CD4-positive, alpha-beta T cell treated with Interleukin-17A for 4 hours (primary cell): ENCODE results near the gene IL17RA.
A peak's percentile ranks its signal among the peaks of the same experiment; 100 is the strongest.
"Not testable (repeated sequence)": the region's sequence is repeated elsewhere in the genome, so short reads cannot be mapped to it uniquely, and the experiment has no call there.

Source experiments
- DNase-seq: peaks from one replicate; pipeline ENCODE4 v3.0.0-alpha.2; 2020; ENCODE audit warnings: mixed read lengths

The IL17RA gene, protein sequence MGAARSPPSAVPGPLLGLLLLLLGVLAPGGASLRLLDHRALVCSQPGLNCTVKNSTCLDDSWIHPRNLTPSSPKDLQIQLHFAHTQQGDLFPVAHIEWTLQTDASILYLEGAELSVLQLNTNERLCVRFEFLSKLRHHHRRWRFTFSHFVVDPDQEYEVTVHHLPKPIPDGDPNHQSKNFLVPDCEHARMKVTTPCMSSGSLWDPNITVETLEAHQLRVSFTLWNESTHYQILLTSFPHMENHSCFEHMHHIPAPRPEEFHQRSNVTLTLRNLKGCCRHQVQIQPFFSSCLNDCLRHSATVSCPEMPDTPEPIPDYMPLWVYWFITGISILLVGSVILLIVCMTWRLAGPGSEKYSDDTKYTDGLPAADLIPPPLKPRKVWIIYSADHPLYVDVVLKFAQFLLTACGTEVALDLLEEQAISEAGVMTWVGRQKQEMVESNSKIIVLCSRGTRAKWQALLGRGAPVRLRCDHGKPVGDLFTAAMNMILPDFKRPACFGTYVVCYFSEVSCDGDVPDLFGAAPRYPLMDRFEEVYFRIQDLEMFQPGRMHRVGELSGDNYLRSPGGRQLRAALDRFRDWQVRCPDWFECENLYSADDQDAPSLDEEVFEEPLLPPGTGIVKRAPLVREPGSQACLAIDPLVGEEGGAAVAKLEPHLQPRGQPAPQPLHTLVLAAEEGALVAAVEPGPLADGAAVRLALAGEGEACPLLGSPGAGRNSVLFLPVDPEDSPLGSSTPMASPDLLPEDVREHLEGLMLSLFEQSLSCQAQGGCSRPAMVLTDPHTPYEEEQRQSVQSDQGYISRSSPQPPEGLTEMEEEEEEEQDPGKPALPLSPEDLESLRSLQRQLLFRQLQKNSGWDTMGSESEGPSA

DNA sequence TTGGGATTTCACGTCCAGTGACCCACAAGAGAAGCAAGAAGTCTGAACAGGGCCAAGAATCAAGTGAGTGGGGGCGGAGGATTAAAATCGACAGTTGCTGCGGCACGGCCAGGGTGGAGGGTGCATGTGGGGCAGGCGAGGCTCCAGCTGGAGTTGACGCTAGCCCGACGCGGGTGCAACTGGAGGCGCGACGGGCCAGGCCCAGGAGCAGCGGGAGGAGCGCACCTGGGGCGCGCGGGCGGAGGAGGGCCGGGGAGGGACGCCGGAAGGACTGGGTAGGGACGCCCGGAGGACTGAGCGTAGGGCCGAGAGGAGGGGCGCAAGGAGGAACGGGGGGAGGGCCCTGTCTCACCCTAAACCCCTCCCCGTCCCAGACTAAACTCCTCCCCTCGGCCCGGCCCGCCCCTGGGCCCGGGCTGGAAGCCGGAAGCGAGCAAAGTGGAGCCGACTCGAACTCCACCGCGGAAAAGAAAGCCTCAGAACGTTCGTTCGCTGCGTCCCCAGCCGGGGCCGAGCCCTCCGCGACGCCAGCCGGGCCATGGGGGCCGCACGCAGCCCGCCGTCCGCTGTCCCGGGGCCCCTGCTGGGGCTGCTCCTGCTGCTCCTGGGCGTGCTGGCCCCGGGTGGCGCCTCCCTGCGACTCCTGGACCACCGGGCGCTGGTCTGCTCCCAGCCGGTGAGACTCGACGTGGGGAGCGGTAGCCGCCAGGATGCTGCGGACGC is at the start of gene IL17RA:
TSS of gene IL17RA (plus strand) at position 447 of the 723 bp plus-strand sequence. CDS start at position 539, 92 bp downstream.
- DNase-seq: peak; percentile 97

DNA sequence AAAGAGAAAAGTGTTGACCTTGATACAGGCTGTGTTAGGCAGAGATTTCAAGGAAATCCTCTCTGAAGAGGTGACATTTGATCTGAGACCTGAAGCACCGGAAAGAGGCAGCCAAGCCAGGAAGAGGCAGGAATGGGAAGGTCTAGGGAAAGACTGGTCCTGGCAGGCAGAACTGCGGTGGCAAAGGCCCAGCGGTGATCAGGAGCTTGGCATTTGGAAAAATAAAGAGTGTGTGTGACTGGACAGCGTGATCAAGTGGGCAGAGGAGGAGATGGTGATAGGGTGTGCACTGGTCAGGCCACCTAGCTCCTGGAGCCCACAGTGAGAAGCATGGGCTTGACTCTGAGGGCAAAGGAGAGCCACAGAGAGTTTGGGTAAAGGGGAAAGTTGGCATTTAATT is 49.6 kb upstream of the IL17RA start:
- DNase-seq: no peak

DNA sequence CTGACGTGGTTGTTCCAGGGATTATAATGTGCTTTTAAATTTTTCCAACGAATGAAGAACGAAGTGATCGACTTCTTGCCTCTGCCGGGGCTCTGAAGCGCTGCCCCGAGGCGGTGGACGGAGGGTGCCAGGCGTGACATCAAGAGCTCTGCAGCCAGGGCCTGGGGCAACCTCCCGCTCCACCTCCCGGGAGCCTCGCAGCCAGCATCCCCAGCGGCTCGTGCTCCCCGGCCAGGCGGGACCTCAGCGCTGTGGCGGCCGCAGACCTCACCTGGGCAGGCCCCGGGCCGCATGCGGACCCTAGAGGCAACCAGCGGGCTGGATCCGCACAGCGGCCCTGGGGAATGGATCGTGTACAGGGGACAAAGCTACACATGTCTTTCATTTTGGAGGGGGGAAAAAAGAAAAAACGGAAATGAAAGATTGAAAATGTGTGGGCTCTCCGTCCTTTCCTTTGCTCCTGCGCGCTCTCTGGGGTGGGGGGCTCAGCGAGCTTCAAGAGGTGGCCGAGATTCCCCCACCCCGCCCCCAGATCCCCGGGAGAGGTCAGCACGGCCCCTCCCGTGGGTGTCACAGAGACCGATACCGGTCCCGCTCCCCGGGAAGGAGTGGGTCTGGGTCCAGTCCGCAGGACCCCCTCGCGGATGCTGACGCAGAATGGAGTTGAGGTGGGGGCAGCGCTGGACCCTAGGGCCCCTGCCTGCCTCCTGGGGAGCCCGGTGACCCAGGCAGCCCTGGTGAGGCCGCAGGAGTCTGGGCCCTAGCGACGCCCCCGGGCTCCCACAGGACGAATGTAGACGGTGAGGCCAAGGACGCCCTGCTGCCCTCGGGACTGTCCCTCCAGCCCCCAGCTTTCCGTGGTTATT is 48.6 kb upstream of the IL17RA start:
- DNase-seq: not testable (repeated sequence)

DNA sequence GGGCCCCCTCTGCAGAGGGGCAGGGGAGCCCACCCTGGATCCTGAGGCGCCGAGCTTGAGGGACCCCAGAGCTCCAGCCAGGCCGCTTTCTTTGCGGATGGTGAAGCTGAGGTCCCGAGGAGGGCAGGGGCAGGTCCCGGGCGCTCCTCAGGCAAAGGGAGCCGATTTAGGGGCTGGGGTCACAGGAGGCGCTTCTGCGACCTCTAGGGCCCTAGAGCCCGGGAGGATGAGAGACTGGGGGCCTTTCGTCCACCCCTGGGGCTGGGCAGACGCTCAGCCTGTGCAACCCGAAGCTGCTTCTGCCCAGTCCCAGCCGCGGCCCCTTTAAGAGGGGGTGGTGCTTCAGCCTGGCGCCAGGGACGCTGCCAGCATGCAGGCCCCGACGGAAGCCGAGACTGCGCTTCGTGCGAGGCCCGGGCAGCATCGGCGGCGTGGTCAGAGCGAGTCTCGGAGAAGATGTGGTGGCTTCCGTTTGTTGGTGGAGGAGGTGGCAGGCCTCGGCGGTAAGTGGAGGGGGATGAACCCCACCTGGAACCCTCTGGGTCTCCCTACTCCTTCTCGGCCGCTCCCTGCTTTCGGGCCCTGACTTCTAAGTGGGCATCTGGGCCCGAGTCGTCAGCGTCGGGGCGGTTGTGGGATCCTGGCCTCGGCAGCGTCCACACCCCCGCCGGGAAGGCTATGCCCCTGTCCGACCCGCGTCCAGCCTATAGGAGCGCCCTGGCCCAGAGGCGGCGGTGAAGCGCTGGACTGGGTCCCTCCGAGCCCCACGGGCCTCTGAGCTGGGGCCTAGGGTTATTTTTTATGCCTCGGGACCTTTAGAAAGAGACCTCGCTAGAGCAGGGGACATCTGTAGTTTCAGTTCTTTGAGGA is 47.7 kb upstream of the IL17RA start:
- not testable (repeated sequence) for DNase-seq

DNA sequence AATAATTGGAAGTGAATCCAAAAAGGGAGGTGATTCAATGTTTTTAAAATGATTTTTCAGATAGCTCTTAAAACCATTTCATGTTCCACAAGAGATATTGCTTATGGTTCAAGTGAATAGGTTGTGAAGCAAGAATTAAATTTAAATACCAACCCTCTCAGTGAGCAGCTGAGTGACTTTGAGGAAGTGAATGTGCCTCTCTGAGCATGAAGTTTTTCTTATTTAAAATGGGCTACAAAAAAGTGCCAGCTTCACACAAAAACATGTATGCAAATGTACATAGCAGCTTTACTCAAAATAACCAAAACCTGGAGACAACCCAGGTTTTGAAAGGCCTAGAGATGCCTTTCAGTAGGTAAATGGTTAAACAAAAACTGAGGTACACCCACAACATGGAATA is 41.3 kb upstream of the IL17RA start:
- DNase-seq: no peak

DNA sequence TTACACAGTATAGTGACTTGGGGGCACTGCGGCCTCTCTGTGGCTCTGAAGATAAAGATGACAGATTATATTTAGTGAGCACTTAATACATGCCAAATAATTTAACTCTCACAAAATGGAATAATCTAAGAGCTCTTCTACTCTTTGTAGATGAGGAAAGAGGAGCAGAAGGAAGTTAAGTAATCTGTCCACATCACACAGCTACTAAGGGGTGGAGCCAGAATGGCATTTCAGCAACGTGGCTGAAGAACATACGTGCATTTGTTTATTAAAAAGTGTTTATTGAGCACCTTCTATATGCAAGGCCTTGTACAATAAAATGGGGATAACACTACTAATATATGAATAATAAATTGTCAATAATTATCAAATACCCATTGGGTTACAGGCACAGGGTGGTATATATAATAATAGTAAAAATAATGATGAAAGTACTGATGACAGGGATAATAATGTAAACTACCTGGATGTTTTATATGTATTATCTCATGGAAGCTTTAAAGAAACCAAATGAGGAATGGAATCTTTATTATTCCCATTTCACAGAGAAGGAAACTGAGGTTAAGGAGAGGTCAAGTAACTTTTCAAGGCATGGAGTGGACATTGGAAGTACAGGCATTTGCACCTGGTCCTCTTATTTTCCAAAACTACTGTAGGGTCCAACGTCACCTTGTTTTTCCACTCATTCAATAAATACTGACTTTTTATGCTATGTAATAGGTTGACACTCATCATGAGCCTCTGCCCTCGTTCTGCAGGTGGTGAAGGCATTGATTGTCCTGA is 38.0 kb upstream of the IL17RA start:
- no peak for DNase-seq

DNA sequence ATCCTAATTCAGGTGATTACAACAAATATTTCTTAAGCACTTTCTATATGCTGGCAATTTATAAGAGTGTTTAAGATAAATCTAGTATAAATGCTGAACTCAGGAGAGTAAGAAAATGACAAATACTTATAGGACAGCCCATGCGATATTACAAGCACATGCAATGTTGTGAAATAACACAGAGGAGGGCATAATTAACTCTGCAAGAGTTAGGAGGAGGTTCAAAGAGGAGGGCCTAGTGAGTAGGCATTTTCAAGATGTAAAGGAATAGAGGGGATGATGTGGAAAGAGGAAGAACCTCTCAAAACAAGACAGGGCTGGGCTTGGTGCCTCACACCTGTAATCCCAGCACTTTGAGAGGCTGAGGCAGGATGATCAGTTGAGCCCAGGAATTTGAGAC is 37.1 kb upstream of the IL17RA start:
- no peak for DNase-seq

DNA sequence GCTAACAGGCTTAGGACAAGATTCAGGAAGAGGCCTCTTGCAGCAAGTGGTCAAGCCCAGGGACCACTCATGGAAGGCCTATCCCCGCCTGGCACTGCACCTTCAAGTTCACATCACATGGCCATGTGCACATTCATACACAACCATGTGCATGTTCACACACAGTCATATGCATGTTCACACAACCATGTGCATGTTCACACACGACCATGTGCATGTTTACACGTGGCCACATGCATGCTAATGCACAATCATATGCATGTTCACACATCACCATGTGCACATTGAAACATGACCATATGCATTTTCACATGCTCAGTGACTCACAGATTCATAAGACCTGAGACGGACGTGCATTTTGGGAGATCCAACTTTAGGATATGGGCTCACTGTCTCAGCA is 28.7 kb upstream of the IL17RA start:
- DNase-seq: no peak

DNA sequence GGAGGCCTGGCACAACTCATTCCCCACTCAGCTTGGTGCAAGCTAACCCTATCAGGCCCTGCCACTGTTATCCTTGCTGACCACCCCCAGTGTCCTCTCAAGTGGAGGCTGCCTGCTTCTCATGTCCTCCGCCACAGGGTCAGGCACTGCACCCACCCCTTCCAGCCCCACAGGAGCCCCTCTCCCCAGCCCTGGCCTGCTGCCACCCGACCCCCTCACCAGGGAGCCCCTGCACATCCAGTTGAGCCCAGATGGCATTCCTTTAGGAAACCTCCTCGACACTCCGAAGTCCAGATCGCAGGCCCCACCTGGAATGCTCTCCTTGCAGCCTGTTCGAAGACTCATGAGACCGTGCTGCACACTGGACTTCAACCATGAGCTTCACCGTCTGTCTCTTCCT is 28.0 kb upstream of the IL17RA start:
- DNase-seq: no peak

DNA sequence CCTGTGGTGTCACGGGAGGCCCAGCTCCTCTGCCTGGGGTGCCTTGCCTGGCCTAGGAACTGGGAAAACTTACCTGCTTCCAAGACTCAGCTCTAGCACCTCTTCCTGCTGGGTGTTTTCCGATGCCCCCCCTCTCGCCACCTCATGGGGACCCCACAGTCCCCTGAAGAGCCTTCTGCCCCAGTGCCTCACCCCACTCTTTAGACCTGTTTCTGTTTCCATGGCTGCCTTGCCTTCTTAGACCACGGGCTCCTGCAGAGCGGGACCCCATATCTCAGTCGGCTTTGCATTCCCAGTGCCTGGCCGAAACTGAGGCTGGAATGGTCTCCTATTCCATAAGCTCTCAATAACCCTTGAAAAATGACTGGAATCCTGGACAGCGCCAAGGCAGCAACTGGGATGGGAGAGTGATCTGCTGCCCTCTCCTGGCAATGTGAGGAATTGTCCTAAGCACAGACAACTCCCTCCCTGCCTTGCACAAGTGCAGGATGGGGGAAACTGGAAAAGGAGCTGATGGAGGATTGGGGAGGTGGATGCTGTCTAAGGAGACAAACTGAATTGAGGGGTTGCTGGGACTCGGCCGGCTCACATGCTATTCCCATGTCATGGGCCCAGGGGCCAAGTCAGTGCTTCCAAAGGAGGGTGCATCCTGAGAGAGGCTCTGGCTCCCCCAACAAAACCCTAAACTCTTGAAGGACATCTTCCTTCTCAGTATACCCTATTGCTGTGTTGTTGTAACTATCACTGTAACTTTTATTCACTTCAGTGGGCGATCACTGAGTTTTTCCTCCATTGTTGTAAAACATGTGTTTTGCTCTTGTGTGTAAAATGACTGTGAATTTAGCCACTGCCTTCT is 26.6 kb upstream of the IL17RA start:
- DNase-seq: peak; percentile 60

DNA sequence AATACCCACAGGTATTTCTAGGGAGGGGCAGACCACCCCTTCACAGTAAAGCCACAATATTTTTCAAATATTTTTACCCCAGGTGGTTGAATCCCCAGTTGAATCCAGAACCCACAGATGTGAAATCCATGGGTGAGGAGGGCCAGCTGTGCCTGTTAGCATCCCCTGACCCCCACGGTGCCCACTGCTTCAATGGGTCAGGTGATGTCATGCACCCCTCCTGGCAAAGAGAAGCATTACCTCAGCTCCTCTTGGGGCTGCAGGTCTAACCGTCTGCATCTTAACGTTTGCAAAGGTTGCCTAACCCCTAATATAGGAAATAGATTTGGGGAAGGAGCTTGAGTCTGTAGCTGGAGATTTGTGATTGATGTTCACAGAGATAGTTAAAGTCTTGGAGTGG is 24.7 kb upstream of the IL17RA start:
- DNase-seq: no peak

DNA sequence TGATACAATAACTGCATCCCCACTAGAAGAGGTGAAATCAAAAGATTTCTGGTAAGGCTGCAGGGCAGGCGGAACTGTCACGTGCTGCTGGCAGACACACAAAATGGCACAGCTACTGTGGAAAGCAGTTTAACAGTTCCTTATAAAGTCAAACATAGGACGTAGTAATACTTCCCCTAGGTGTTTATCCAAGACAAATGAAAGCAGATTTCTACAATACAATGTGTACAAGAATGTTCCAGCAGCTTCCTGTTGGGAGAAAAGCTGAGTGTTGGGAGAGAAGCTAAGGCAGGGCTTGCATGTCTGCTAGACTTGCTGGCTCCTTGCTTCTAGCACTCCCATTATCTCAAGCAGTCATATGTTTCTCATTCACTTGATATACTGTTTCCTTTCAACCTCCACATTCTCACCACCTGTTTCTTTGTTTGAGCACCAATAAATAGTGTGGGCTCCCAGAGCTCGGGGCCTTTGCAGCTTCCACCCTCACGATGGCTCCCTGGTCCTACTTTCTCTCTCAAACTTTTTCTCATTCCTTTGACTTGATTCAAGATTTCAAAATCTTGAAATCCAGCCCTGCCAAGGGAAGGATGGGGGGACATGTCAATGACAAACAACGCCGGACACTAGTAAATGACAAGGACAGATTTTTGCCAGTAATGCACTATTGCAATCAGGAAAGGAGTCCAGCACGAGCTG is 21.2 kb upstream of the IL17RA start:
- DNase-seq: no peak

DNA sequence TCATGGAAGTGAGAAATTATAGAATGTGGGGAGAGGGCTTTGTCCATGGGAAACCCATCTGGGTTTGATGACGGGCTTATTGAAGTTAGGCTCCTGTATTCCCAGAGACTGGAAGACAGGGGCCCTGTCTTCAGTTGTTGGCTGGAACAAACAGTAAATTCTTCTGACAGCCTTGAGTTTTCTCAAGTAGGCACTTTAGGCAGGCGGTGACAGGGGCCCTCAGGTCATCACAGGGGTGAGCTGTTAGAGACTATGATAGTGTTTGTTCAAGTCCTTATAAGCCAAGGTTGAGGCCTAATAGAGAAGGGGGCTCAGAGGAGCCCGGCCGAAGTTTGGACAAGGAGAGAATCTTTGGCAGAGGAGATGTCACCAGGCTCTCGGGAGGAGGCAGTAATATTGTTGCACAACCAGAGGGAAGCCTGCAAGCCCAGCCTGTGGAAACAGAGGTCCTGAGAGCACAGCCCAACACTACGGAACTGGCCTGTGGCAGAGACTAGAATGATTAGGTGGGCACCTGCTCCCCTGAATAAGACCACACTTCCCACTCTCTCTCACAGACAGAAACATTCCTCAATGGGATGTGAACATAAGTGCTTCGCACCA is 20.2 kb upstream of the IL17RA start:
- DNase-seq: no peak

DNA sequence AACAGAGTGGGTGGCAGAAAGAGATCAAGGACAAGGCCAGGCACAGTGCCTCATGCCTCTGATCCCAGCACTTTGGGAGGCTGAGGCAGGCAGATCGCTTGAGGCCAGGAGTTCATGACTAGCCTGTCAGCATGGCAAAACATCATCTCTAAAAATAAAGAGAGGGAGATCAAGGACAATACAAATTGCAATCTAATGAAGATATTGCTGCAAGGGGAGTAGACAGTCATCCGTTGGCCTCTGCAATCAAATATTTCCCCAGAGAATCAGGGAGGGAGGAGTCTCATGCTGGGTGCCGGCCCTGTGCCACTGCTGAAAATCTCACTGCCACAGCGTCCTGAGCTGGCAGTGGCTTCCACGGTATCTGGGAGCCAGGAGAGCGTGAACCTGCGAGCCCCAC is 19.4 kb upstream of the IL17RA start:
- DNase-seq: no peak

DNA sequence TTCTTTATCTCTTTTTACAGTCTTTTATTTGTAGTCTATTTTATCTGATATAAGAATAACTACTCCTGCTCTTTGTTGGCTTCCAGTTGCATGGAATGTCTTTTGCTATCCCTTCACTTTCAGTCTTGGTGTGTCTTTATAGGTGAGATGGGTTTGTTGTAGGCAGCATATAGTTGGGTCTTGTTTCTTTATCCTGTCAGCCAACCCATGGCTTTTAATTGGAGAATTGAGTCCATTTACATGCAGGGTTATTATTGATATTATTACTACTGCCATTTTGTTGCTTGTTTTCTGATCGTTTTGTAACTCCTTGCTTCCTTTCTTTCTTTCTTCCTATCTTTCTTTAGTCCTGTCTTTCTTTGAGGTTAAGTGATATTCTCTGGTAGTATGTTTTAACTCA is 11.9 kb upstream of the IL17RA start:
- no peak for DNase-seq

DNA sequence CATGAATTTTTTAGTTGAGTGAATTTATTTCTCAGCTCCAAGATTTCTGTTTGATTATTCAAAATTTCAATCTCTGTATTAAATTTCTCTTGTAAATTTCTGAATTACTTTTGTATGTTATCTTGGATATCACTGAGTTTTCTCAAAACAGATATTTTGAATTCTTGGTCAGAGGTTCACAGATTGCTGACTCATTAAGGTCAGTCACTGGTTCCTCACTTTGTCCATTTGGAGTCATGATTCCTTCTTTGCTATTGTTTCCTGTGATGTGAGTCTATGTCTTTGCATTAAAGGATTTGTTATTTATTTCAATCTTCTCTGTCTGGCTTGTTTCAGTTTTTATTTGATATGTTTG is 10.2 kb upstream of the IL17RA start:
- DNase-seq: no peak

DNA sequence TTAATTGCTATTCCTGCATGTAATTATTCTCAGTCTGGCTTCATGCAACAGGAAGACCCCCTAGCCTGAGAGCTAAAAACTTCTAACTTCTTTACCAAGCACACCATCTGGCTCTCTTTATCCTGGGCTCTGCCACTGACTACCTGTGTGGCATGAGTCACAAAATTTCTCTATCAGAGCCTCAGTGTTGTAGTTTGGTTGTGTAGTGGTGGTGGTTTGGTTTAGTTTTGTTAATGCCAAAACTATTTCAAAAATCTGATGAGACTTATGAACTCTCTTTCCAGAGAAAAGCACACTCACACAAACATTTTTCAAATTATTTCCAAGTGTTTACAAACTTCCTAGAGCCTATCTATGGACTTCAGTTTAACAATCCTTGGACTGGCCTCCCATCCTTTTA is 7.5 kb upstream of the IL17RA start:
- no peak for DNase-seq

DNA sequence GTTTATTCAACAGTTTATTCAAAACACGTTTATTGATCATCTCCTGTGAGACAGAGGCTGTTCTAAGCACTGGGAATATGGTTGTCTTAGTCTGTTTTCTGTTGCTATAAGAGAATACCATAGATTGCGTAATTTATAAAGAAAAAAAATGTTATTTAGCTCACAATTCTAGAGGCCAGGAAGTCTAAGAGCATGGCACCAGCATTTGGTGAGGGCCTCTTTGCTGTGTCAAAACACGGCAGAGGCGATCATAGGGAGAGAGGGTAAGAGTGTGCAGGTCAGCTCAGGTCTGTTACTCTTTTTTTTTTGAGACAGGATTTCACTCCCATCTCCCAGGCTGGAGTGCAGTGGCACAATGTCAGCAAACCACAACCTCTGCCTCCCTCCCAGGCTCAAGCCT is 5.2 kb upstream of the IL17RA start:
- DNase-seq: no peak

DNA sequence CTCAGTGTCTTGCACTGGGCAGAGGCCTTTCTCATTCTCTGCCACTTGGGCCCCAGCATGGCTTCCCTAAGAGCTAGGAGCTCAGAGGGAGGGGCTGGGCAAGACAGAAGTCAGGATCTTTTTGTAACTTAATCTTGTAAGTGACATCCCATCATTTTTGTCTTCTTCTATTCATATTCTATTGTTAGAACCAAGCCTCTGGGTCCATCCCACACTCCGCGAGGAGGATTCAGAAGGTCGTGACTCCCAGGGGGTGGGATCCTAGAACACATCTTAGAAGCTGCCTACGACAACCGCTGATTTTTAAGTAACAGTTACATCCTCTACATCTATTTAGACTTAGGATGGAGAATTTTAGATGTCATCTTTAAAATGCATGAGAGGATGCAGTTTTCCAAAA is 1.5 kb upstream of the IL17RA start:
- no peak for DNase-seq
